ENCODE results near the gene WFIKKN1. TPM values are rescaled to one million over a fixed set of nuclear protein-coding genes. Genes with fewer than 3 reads are reported as not detected.
"Not testable (repeated sequence)": the region's sequence is repeated elsewhere in the genome, so short reads cannot be mapped to it uniquely, and the experiment has no call there.

WFIKKN1 gene
- total and polyA plus RNA-seq, 5 donors from 2014 or later, result 0.22 TPM; not detected in 4

DNA sequence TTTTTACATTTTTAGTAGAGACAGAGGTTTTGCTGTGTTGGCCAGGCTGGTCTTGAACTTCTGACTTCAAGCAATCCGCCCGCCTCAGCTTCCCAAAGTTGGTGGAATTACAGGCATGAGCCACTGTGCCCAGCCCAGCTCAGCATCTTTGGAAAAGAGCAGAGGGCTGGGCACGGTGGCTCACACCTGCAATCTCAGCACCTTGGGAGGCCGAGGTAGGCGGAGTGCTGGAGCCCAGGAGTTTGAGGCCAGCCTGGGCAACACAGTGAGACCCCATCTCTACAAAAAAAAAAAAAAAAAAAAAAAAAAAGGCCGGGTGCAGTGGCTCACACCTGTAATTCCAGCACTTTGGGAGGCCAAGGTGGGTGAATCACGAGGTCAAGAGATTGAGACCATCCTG lies 33.1 kb upstream of the WFIKKN1 start:
- H3K36me3 Mint-ChIP-seq, result peaks cover 12% of the 10 kb centered on the region
- H3K4me1 Mint-ChIP-seq, result peaks cover 0 to 31% (median 8%) of the 10 kb centered on the region in 4 donors
- H3K4me3 ChIP-seq (ENCODE audit: low read depth, low read length); H3K4me1 ChIP-seq (ENCODE audit: control insufficient read depth, insufficient read depth, low read length, poor library complexity, severe bottlenecking); H3K27me3 ChIP-seq (ENCODE audit: control insufficient read depth, insufficient read depth, low read length); H3K9me3 ChIP-seq (ENCODE audit: control insufficient read depth in 2 of 2, low read length in 2 of 2); ATAC-seq (ENCODE audit: low read depth in 2 of 2); H3K36me3 ChIP-seq (ENCODE audit: control insufficient read depth, insufficient read depth, low read length); H3K27ac Mint-ChIP-seq; H3K9me3 Mint-ChIP-seq; H3K27me3 Mint-ChIP-seq; DNase-seq; H3K4me3 Mint-ChIP-seq; H3K27ac ChIP-seq (ENCODE audit: insufficient read depth, low read length, poor library complexity, severe bottlenecking): not testable (repeated sequence)

- Mint-ChIP-seq H3K27ac (no peak overlapping the region), H3K4me1 (peaks cover 0 to 25% (median 8%) of the 10 kb centered on the region in 4 donors), H3K9me3 (peaks cover 0 to 2% (median 0%) of the 10 kb centered on the region in 7 donors), H3K4me3 (no peak overlapping the region), H3K27me3 (no peaks in the 10 kb centered on the region), H3K36me3 (peaks cover 17% of the 10 kb centered on the region)
- H3K27ac ChIP-seq (ENCODE audit: insufficient read depth, low read length, poor library complexity, severe bottlenecking), result no peak overlapping the region
- DNase-seq, result no peak
- H3K4me1 ChIP-seq (ENCODE audit: control insufficient read depth, insufficient read depth, low read length, poor library complexity, severe bottlenecking), result no peaks in the 10 kb centered on the region
- H3K4me3 ChIP-seq (ENCODE audit: low read depth, low read length), result no peak overlapping the region
- no peak for ATAC-seq (ENCODE audit: low read depth in 2 of 2)
- no peaks in the 10 kb centered on the region for H3K27me3 ChIP-seq (ENCODE audit: control insufficient read depth, insufficient read depth, low read length)
- H3K9me3 ChIP-seq (ENCODE audit: control insufficient read depth in 2 of 2, low read length in 2 of 2), result no peaks in the 10 kb centered on the region
- H3K36me3 ChIP-seq (ENCODE audit: control insufficient read depth, insufficient read depth, low read length), result no peaks in the 10 kb centered on the region
These were observed 31.7 kb upstream of the WFIKKN1 start for GRCh38 chr16:598823-599739.

DNA sequence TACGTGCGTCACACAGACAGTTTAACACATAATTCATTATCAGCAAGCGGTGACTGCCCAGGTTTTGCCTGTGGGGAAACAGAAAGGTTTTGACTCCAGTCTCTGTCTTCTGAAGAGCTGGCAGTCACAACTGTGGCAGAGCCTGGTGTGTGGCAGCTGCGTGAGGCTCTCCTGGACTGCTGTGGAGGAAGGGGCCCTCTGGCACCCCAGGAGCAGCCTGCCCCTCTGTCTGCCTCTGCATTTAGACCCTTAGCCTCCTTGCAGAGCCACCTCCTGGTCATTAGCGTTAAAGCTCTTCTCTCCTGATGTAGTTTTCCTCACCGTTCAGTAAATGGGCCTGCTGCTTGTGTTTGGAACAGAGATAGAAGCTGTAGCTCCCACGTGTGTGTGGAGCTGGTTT lies 30.0 kb upstream of the WFIKKN1 start:
- H3K36me3 Mint-ChIP-seq, result peaks cover 15% of the 10 kb centered on the region
- no peaks in the 10 kb centered on the region for H3K27me3 ChIP-seq (ENCODE audit: control insufficient read depth, insufficient read depth, low read length)
- peak in 1 of 3 donors; percentile 25 for DNase-seq
- peaks cover 0 to 5% (median 0%) of the 10 kb centered on the region in 7 donors for H3K9me3 Mint-ChIP-seq
- H3K4me1 Mint-ChIP-seq, result peaks cover 0 to 15% (median 7%) of the 10 kb centered on the region in 4 donors
- H3K27me3 Mint-ChIP-seq, result no peaks in the 10 kb centered on the region
- H3K27ac Mint-ChIP-seq, result peak overlapping the region in 1 of 3 donors; percentile 62
- ATAC-seq (ENCODE audit: low read depth in 2 of 2), result no peak
- no peaks in the 10 kb centered on the region for H3K36me3 ChIP-seq (ENCODE audit: control insufficient read depth, insufficient read depth, low read length)
- no peaks in the 10 kb centered on the region for H3K4me1 ChIP-seq (ENCODE audit: control insufficient read depth, insufficient read depth, low read length, poor library complexity, severe bottlenecking)
- no peak overlapping the region for H3K27ac ChIP-seq (ENCODE audit: insufficient read depth, low read length, poor library complexity, severe bottlenecking)
- no peaks in the 10 kb centered on the region for H3K9me3 ChIP-seq (ENCODE audit: control insufficient read depth in 2 of 2, low read length in 2 of 2)
- no peak overlapping the region for H3K4me3 Mint-ChIP-seq
- no peak overlapping the region for H3K4me3 ChIP-seq (ENCODE audit: low read depth, low read length)

- H3K36me3 Mint-ChIP-seq, result peaks cover 8% of the 10 kb centered on the region
- H3K4me3 Mint-ChIP-seq, result no peak overlapping the region
- H3K27me3 Mint-ChIP-seq, result no peaks in the 10 kb centered on the region
- no peak overlapping the region for H3K27ac Mint-ChIP-seq
- DNase-seq (no peak), ATAC-seq (ENCODE audit: low read depth in 2 of 2) (no peak)
- Histone ChIP-seq H3K27ac (ENCODE audit: insufficient read depth, low read length, poor library complexity, severe bottlenecking) (no peak overlapping the region), H3K4me3 (ENCODE audit: low read depth, low read length) (no peak overlapping the region), H3K27me3 (ENCODE audit: control insufficient read depth, insufficient read depth, low read length) (no peaks in the 10 kb centered on the region), H3K9me3 (ENCODE audit: control insufficient read depth in 2 of 2, low read length in 2 of 2) (no peaks in the 10 kb centered on the region), H3K36me3 (ENCODE audit: control insufficient read depth, insufficient read depth, low read length) (no peaks in the 10 kb centered on the region), H3K4me1 (ENCODE audit: control insufficient read depth, insufficient read depth, low read length, poor library complexity, severe bottlenecking) (no peaks in the 10 kb centered on the region)
- peaks cover 0 to 11% (median 5%) of the 10 kb centered on the region in 4 donors for H3K4me1 Mint-ChIP-seq
- peaks cover 0 to 5% (median 0%) of the 10 kb centered on the region in 7 donors for H3K9me3 Mint-ChIP-seq
These were observed 26.9 kb upstream of the WFIKKN1 start for GRCh38 chr16:603933-604332.

- Mint-ChIP-seq H3K9me3 (peaks cover 0 to 5% (median 0%) of the 10 kb centered on the region in 7 donors), H3K4me1 (peaks cover 3 to 18% (median 10%) of the 10 kb centered on the region in 4 donors), H3K36me3 (peaks cover 8% of the 10 kb centered on the region), H3K4me3 (no peak overlapping the region), H3K27ac (no peak overlapping the region), H3K27me3 (no peaks in the 10 kb centered on the region)
- H3K27ac ChIP-seq (ENCODE audit: insufficient read depth, low read length, poor library complexity, severe bottlenecking), result no peak overlapping the region
- H3K9me3 ChIP-seq (ENCODE audit: control insufficient read depth in 2 of 2, low read length in 2 of 2), result no peaks in the 10 kb centered on the region
- ATAC-seq (ENCODE audit: low read depth in 2 of 2) (no peak), DNase-seq (no peak)
- no peaks in the 10 kb centered on the region for H3K4me1 ChIP-seq (ENCODE audit: control insufficient read depth, insufficient read depth, low read length, poor library complexity, severe bottlenecking)
- no peaks in the 10 kb centered on the region for H3K27me3 ChIP-seq (ENCODE audit: control insufficient read depth, insufficient read depth, low read length)
- H3K36me3 ChIP-seq (ENCODE audit: control insufficient read depth, insufficient read depth, low read length), result no peaks in the 10 kb centered on the region
- no peak overlapping the region for H3K4me3 ChIP-seq (ENCODE audit: low read depth, low read length)
These were observed 24.0 kb upstream of the WFIKKN1 start for GRCh38 chr16:606656-607307.

- Mint-ChIP-seq H3K4me1 (peaks cover 3 to 18% (median 10%) of the 10 kb centered on the region in 4 donors), H3K9me3 (peaks cover 0 to 5% (median 0%) of the 10 kb centered on the region in 7 donors), H3K4me3 (no peak overlapping the region), H3K27me3 (no peaks in the 10 kb centered on the region), H3K36me3 (peaks cover 8% of the 10 kb centered on the region), H3K27ac (no peak overlapping the region)
- Histone ChIP-seq H3K27me3 (ENCODE audit: control insufficient read depth, insufficient read depth, low read length) (no peaks in the 10 kb centered on the region), H3K27ac (ENCODE audit: insufficient read depth, low read length, poor library complexity, severe bottlenecking) (no peak overlapping the region), H3K4me3 (ENCODE audit: low read depth, low read length) (no peak overlapping the region), H3K4me1 (ENCODE audit: control insufficient read depth, insufficient read depth, low read length, poor library complexity, severe bottlenecking) (no peaks in the 10 kb centered on the region), H3K9me3 (ENCODE audit: control insufficient read depth in 2 of 2, low read length in 2 of 2) (no peaks in the 10 kb centered on the region), H3K36me3 (ENCODE audit: control insufficient read depth, insufficient read depth, low read length) (no peaks in the 10 kb centered on the region)
- DNase-seq (peak in 1 of 3 donors; percentile 18), ATAC-seq (ENCODE audit: low read depth in 2 of 2) (no peak)
These were observed 22.8 kb upstream of the WFIKKN1 start for GRCh38 chr16:608019-608418.

GRCh38 chr16:609316-609715 lies 21.5 kb upstream of the WFIKKN1 start:
- H3K27me3 Mint-ChIP-seq, result no peaks in the 10 kb centered on the region
- H3K4me1 ChIP-seq (ENCODE audit: control insufficient read depth, insufficient read depth, low read length, poor library complexity, severe bottlenecking), result no peaks in the 10 kb centered on the region
- peaks cover 6% of the 10 kb centered on the region for H3K36me3 Mint-ChIP-seq
- peaks cover 0 to 5% (median 0%) of the 10 kb centered on the region in 7 donors for H3K9me3 Mint-ChIP-seq
- H3K9me3 ChIP-seq (ENCODE audit: control insufficient read depth in 2 of 2, low read length in 2 of 2), result no peaks in the 10 kb centered on the region
- no peak overlapping the region for H3K27ac ChIP-seq (ENCODE audit: insufficient read depth, low read length, poor library complexity, severe bottlenecking)
- H3K4me1 Mint-ChIP-seq, result peaks cover 3 to 13% (median 8%) of the 10 kb centered on the region in 4 donors
- no peak overlapping the region for H3K4me3 Mint-ChIP-seq
- no peak for ATAC-seq (ENCODE audit: low read depth in 2 of 2)
- DNase-seq, result no peak
- no peaks in the 10 kb centered on the region for H3K36me3 ChIP-seq (ENCODE audit: control insufficient read depth, insufficient read depth, low read length)
- H3K27me3 ChIP-seq (ENCODE audit: control insufficient read depth, insufficient read depth, low read length), result no peaks in the 10 kb centered on the region
- peak overlapping the region in 2 of 3 donors; percentile 15 to 17 for H3K27ac Mint-ChIP-seq
- no peak overlapping the region for H3K4me3 ChIP-seq (ENCODE audit: low read depth, low read length)
